ENCODE data around the gene FOXE3. TPM values are rescaled to one million over a fixed set of nuclear protein-coding genes. Genes with fewer than 3 reads are reported as not detected.

FOXE3 gene
- total and polyA plus RNA-seq, 2 of the 4 experiments (the other 2 are of a cell fraction): 0.12 TPM; not detected in 1

GRCh38 chr1:47445823-47446550 lies 29.9 kb downstream of the FOXE3 start:
- Histone ChIP-seq H2BK20ac (ENCODE audit: low read depth, low read length) (no peak overlapping the region), H3K27me3 (ENCODE audit: control insufficient read depth, insufficient read depth, low read length) (peaks cover 94% of the 10 kb centered on the region), H2BK15ac (ENCODE audit: low read depth, low read length) (no peak overlapping the region), H4K20me1 (ENCODE audit: insufficient read depth, low read length) (no peaks in the 10 kb centered on the region; the same call in 1 of the 2 replicates), H3K56ac (ENCODE audit: extremely low read depth, insufficient read depth, low read length) (no peak overlapping the region), H2BK5ac (ENCODE audit: low read depth, low read length, poor library complexity, severe bottlenecking) (no peak overlapping the region), H3K18ac (ENCODE audit: low read depth, low read length) (no peak overlapping the region), H3K4me3 (ENCODE audit: insufficient read depth, low read depth, low read length) (no peak overlapping the region), H4K91ac (ENCODE audit: insufficient read depth, low read depth, low read length) (no peak overlapping the region), H2AK9ac (replicated peaks; ENCODE audit: low read depth, low read length, poor library complexity) (no peak overlapping the region), H3K4ac (ENCODE audit: low read depth, low read length) (no peak overlapping the region), H2AK5ac (ENCODE audit: low read depth, low read length) (no peak overlapping the region), H4K8ac (ENCODE audit: low read depth in 2 of 2, low read length in 2 of 2) (no peak overlapping the region), H3K9me3 (ENCODE audit: control insufficient read depth, insufficient read depth, low read length) (peaks cover 6% of the 10 kb centered on the region; the same call in 1 of the 2 replicates), H2AFZ (replicated peaks; ENCODE audit: low read length, poor library complexity) (no peak overlapping the region), H3K14ac (replicated peaks; ENCODE audit: low read depth, low read length) (no peak overlapping the region), H3K36me3 (ENCODE audit: control insufficient read depth, insufficient read depth, low read length) (no peaks in the 10 kb centered on the region), H4K5ac (ENCODE audit: low read depth, low read length) (no peak overlapping the region), H3K4me1 (ENCODE audit: control insufficient read depth, insufficient read depth, low read length) (no peaks in the 10 kb centered on the region), H3K4me2 (ENCODE audit: low read depth, low read length) (no peak overlapping the region), H3K9ac (ENCODE audit: low read depth, low read length) (no peak overlapping the region), H2BK120ac (ENCODE audit: low read depth, low read length) (no peak overlapping the region), H3K23ac (ENCODE audit: low read depth, low read length) (no peak overlapping the region), H3K79me1 (ENCODE audit: low read depth in 1 of 2, low read length in 2 of 2) (no peaks in the 10 kb centered on the region), H3K9me1 (ENCODE audit: insufficient read depth, low read length) (no peaks in the 10 kb centered on the region), H3K27ac (ENCODE audit: insufficient read depth, low read length) (no peak overlapping the region)
- dilution Hi-C loops (cut with HindIII; ENCODE audit: low sequenced_read_pairs, unreplicated experiment) (no loop called here), in situ Hi-C loops (cut with MboI; ENCODE audit: low sequenced_read_pairs) (loop anchor here (5.0 kb wide), 1 partner anchor 261 kb away; no protein-coding TSS in a partner anchor), intact Hi-C loops (cut with micrococcal nuclease) (no loop called here)
- WGBS, 2 experiments (ENCODE audit: extremely low coverage in 2 of 2, insufficient read length in 1 of 2): 18% methylated on average over 13 of the region's 25 CpGs; no CpG with 5 or more reads in 1 of the 2 experiments
- no peak for ATAC-seq (ENCODE audit: low read depth)
- no peak for TF ChIP-seq NFE2L2 (IDR thresholded peaks at IDR 0.05; ENCODE audit: low read depth, low read length)
- TF ChIP-seq CHD1 (IDR thresholded peaks at IDR 0.05; ENCODE audit: low read depth, low read length): no peak
- no peak for TF ChIP-seq SMC3 (IDR thresholded peaks at IDR 0.05; ENCODE audit: low read depth, low read length)
- no peak for TF ChIP-seq FOS (IDR thresholded peaks at IDR 0.05; ENCODE audit: low read depth, low read length)
- no peak for TF ChIP-seq USF2 (IDR thresholded peaks at IDR 0.05; ENCODE audit: low read depth, low read length)
- no peak for TF ChIP-seq RCOR1 (IDR thresholded peaks at IDR 0.05; ENCODE audit: insufficient replicate concordance, low read length)
- no peak for TF ChIP-seq CTCF (conservative IDR thresholded peaks at IDR 0.05; ENCODE audit: low read depth, low read length)
- TF ChIP-seq ELK1 (IDR thresholded peaks at IDR 0.05; ENCODE audit: borderline replicate concordance, low read depth, low read length): no peak
- TF ChIP-seq BHLHE40 (IDR thresholded peaks at IDR 0.05; ENCODE audit: low read depth, low read length): no peak
- no peak for TF ChIP-seq MAFK (IDR thresholded peaks at IDR 0.05; ENCODE audit: low read depth, low read length)
- TF ChIP-seq POLR2A (IDR thresholded peaks at IDR 0.05; ENCODE audit: low read depth, low read length): no peak
- TF ChIP-seq MAZ (IDR thresholded peaks at IDR 0.05; ENCODE audit: borderline replicate concordance, low read depth, low read length): no peak
- no peak for TF ChIP-seq MXI1 (IDR thresholded peaks at IDR 0.05; ENCODE audit: borderline replicate concordance, low read depth, low read length)
- no peak for TF ChIP-seq RAD21 (IDR thresholded peaks at IDR 0.05; ENCODE audit: low read length)
- ChIA-PET POLR2A (ENCODE audit: unreplicated experiment) (no interaction called here), CTCF (no interaction called here)
- BruUV-seq (replicated peaks): no TSS peak
- no peak for DNase-seq
